HepG2 (cell line): Measurements from ENCODE around the gene CENPL. TPM values are rescaled to one million over a fixed set of nuclear protein-coding genes. Genes with fewer than 3 reads are reported as not detected.

Experiments
- ATF3 ChIP-seq: sonication (generic); formaldehyde crosslinking; IDR thresholded peaks from 2 replicates; pipeline ENCODE4 v1.4.0; 2020; ENCODE audit warnings: missing genetic modification reagents
- CBX5 ChIP-seq: sonication (generic); formaldehyde crosslinking; IDR thresholded peaks from 2 replicates; pipeline ENCODE4 v1.4.0; 2020; ENCODE audit warnings: missing genetic modification reagents, borderline replicate concordance
- CREM ChIP-seq, 2 experiments: sonication (generic) in 1 of 2; formaldehyde crosslinking in 1 of 2; IDR thresholded peaks; 2 replicates each; pipeline versions ENCODE4 v1.4.0 to v1.6.1; 2016 to 2020; ENCODE audit warnings: antibody characterized with exemption in 1 of 2, mild to moderate bottlenecking in 1 of 2, missing genetic modification reagents in 1 of 2
- CSRNP1 ChIP-seq: sonication (generic); formaldehyde crosslinking; IDR thresholded peaks from 2 replicates; pipeline ENCODE4 v1.8.1; 2023; ENCODE audit warnings: mild to moderate bottlenecking, missing genetic modification reagents
- GPN1 ChIP-seq: sonication (generic); formaldehyde crosslinking; IDR thresholded peaks from 2 replicates; pipeline ENCODE4 v1.5.1; 2020; ENCODE audit warnings: missing genetic modification reagents, borderline replicate concordance
- GTF2F1 ChIP-seq: fragments of 150-350 bp; IDR thresholded peaks from 2 replicates; pipeline ENCODE4 v1.6.1; 2014; ENCODE audit warnings: low read length
- HDAC6 ChIP-seq: fragments of 200-600 bp; sonication (generic); IDR thresholded peaks from 2 replicates; pipeline ENCODE4 v1.7.0; 2017; ENCODE audit warnings: mild to moderate bottlenecking, antibody characterized with exemption, low read length, low read depth
- NFKBIZ ChIP-seq: IDR thresholded peaks from 2 replicates; pipeline ENCODE4 v1.6.1; 2018; ENCODE audit warnings: missing genetic modification reagents, missing compliant biosample characterization
- RBM22 ChIP-seq: fragments of 200-400 bp; formaldehyde crosslinking; optimal IDR thresholded peaks from 2 replicates; pipeline ENCODE3; 2017; ENCODE audit warnings: mild to moderate bottlenecking, low read length, moderate library complexity
- SAFB2 ChIP-seq: sonication (generic); formaldehyde crosslinking; IDR thresholded peaks from 2 replicates; pipeline ENCODE4 v1.5.1; 2020; ENCODE audit warnings: missing genetic modification reagents, low read depth, mild to moderate bottlenecking, borderline replicate concordance
- TFDP1 ChIP-seq: IDR thresholded peaks from 2 replicates; pipeline ENCODE4 v1.6.1; 2016; ENCODE audit warnings: missing compliant biosample characterization, missing genetic modification reagents, borderline replicate concordance
- THAP9 ChIP-seq: sonication (generic); formaldehyde crosslinking; IDR thresholded peaks from 2 replicates; pipeline ENCODE4; 2020; ENCODE audit warnings: missing genetic modification reagents, mild to moderate bottlenecking, borderline replicate concordance
- ZBTB34 ChIP-seq: sonication (generic); formaldehyde crosslinking; IDR thresholded peaks from 2 replicates; pipeline ENCODE4 v1.8.0; 2022; ENCODE audit warnings: mild to moderate bottlenecking, missing genetic modification reagents
- ZFY ChIP-seq: sonication (generic); formaldehyde crosslinking; IDR thresholded peaks from 2 replicates; pipeline ENCODE4 v1.4.0; 2020; ENCODE audit warnings: missing genetic modification reagents
- ZIK1 ChIP-seq: sonication (generic); formaldehyde crosslinking; IDR thresholded peaks from 2 replicates; pipeline ENCODE4 v1.5.0; 2020; ENCODE audit warnings: mild to moderate bottlenecking, low read depth, missing genetic modification reagents, borderline replicate concordance
- ZNF143 ChIP-seq: sonication (generic); formaldehyde crosslinking; IDR thresholded peaks from 2 replicates; pipeline ENCODE4 v1.4.0; 2020; ENCODE audit warnings: missing genetic modification reagents
- ZNF20 ChIP-seq: sonication (generic); formaldehyde crosslinking; IDR thresholded peaks from 2 replicates; pipeline ENCODE4 v1.4.0; 2020; ENCODE audit warnings: mild to moderate bottlenecking, moderate library complexity, missing genetic modification reagents
- ZNF235 ChIP-seq: sonication (generic); formaldehyde crosslinking; IDR thresholded peaks from 2 replicates; pipeline ENCODE4 v1.8.1; 2023; ENCODE audit warnings: mild to moderate bottlenecking, missing genetic modification reagents, borderline replicate concordance
- polyA plus RNA-seq, 8 experiments: library from polyadenylated mRNA; depleted of rRNA in 3 of 8; stranded (reverse) in 7 of 8; unstranded in 1 of 8; fragments of >200 nt; fragmentation: Illumina TruSeq in 4 of 8; extraction: Trizol in 4 of 8; gene quantifications; 2 replicates each; pipeline versions ENCODE4 v1.2.1 to v1.2.3, GENCODE V29; 2011 to 2016; ENCODE audit warnings: low read depth in 4 of 8, missing spikeins in 1 of 8, mixed read lengths in 1 of 8; ENCODE audit not compliant: insufficient read depth in 1 of 8
- total RNA-seq, 5 experiments: library from RNA; depleted of rRNA; stranded (reverse); fragments of >200 nt; fragmentation: Illumina TruSeq; extraction: Trizol; gene quantifications; 2 replicates each; pipeline ENCODE4 v1.2.3, GENCODE V29; 2016; ENCODE audit warnings: low read depth in 1 of 5

Gene CENPL
- total and polyA plus RNA-seq, 2 of the 13 experiments (the other 11 are each of a cell fraction or from before 2014, with no cell fraction given), result 4.4 to 14.2 TPM

GRCh38 chr1:173867753-173868265 is 43.1 kb upstream of the CENPL start, which contains the start of gene GAS5 (continued):
- TF ChIP-seq ATF3 (0 out of 2 replicates have a peak, but pooled peaks have one; percentile 26), ZFY (CRISPR knock-in tag) (no peak; the same call in none of the 2 replicates), HDAC6 (no peak), ZNF143 (CRISPR knock-in tag) (peak; percentile 71), ZIK1 (CRISPR knock-in tag) (peak; percentile 4; the same call in 1 of the 2 replicates), GPN1 (CRISPR knock-in tag) (0 out of 2 replicates have a peak, but pooled peaks have one; percentile 76), CBX5 (CRISPR knock-in tag) (0 out of 2 replicates have a peak, but pooled peaks have one; percentile 10), RBM22 (peak; percentile 79), TFDP1 (CRISPR knock-in tag) (peak; percentile 64; the same call in 1 of the 2 replicates), SAFB2 (CRISPR knock-in tag) (peak; percentile 79; the same call in 1 of the 2 replicates), ZBTB34 (CRISPR knock-in tag) (no peak), GTF2F1 (peak; percentile 97), ZNF20 (CRISPR knock-in tag) (no peak), CREM (IDR thresholded peaks at IDR 0.05) (peak; percentile 95), CREM (CRISPR knock-in tag; IDR thresholded peaks at IDR 0.05) (0 out of 2 replicates have a peak, but pooled peaks have one; percentile 22), CSRNP1 (CRISPR knock-in tag) (0 out of 2 replicates have a peak, but pooled peaks have one; percentile 13), THAP9 (CRISPR knock-in tag) (peak; percentile 65; the same call in 1 of the 2 replicates), NFKBIZ (CRISPR knock-in tag) (peak; percentile 31; the same call in 1 of the 2 replicates), ZNF235 (CRISPR knock-in tag) (no peak)
